Activated CD8-positive, alpha-beta T cell treated with anti-CD3 and anti-CD28 coated beads for 36 hours (primary cell): ENCODE data around the gene GSE1. TPM values are rescaled to one million over a fixed set of nuclear protein-coding genes. Genes with fewer than 3 reads are reported as not detected.

ENCODE experiments used
- ATAC-seq: fragments of 200-7000 bp; cut with Tn5 transposase; one replicate; pipeline ENCODE4 v1.10.0; 2021; ENCODE audit warnings: mild to moderate bottlenecking, moderate library complexity
- CTCF ChIA-PET: fragments of 350-600 bp; sonication (Branson Sonifier 250); formaldehyde crosslinking; loops from one replicate; lab custom pipeline; 2021; ENCODE audit warnings: antibody characterized with exemption; lab: Charles Lee
- POLR2A ChIA-PET: fragments of 350-600 bp; sonication (Branson Sonifier 250); formaldehyde crosslinking; loops from one replicate; lab custom pipeline; 2021; ENCODE audit warnings: antibody characterized with exemption; lab: Charles Lee
- DNase-seq: peaks from one replicate; pipeline ENCODE4 v3.0.0-alpha.2; 2020
- H3K27ac Mint-ChIP-seq: one replicate; pipeline ENCODE4 v1.8.0; 2021; ENCODE audit warnings: mild to moderate bottlenecking, mixed read lengths
- H3K27me3 Mint-ChIP-seq: one replicate; pipeline ENCODE4 v1.8.0; 2021; ENCODE audit warnings: mixed read lengths
- H3K36me3 Mint-ChIP-seq: one replicate; pipeline ENCODE4 v1.8.0; 2021; ENCODE audit warnings: low read depth, mixed read lengths
- H3K4me1 Mint-ChIP-seq: one replicate; pipeline ENCODE4 v1.8.0; 2021; ENCODE audit warnings: low read depth, mixed read lengths
- H3K4me3 Mint-ChIP-seq: one replicate; pipeline ENCODE4 v1.8.0; 2021; ENCODE audit warnings: mild to moderate bottlenecking, moderate library complexity, mixed read lengths
- H3K9me3 Mint-ChIP-seq: one replicate; pipeline ENCODE4 v1.8.0; 2021; ENCODE audit warnings: mixed read lengths
- CTCF ChIP-seq: fragments of 200-600 bp; IDR thresholded peaks from one replicate; pipeline ENCODE4 v1.8.0; 2022; ENCODE audit warnings: antibody characterized with exemption, mild to moderate bottlenecking
- intact Hi-C: fragments of 100-400 bp; cut with micrococcal nuclease; formaldehyde crosslinking; loops from one replicate; pipeline ENCODE4 v1.10.0; 2022
- total RNA-seq, 2 experiments: library from RNA; stranded (reverse); gene quantifications; one replicate each; pipeline ENCODE4 v1.2.3, GENCODE V29; 2021

The GSE1 gene
- total RNA-seq, 2 experiments from 2014 or later, result 33.6 to 34.5 TPM

GRCh38 chr16:85610446-85611193 is 2.5 kb upstream of the GSE1 start:
- ChIA-PET POLR2A (interaction anchor here (1.0 to 2.1 kb wide), 6 partner anchors 29 to 195 kb away, joined by 3 to 12 read pairs (median 4); no protein-coding TSS in a partner anchor), CTCF (interaction anchor here (0.6 to 5.0 kb wide), 33 partner anchors 9 to 365 kb away, joined by 3 to 46 read pairs (median 4); no protein-coding TSS in a partner anchor)
- ATAC-seq, result peak; percentile 67
- DNase-seq, result peak; percentile 94
- peak overlapping the region; percentile 63 for H3K4me3 Mint-ChIP-seq
- peaks cover 47% of the 10 kb centered on the region for H3K4me1 Mint-ChIP-seq
- H3K27ac Mint-ChIP-seq, result peak overlapping the region; percentile 72
- no peaks in the 10 kb centered on the region for H3K27me3 Mint-ChIP-seq
- H3K36me3 Mint-ChIP-seq, result no peaks in the 10 kb centered on the region
- no peaks in the 10 kb centered on the region for H3K9me3 Mint-ChIP-seq
- intact Hi-C loops, result loop anchor here (5.0 kb wide), 1 partner anchor 188 kb away; no protein-coding TSS in a partner anchor
- TF ChIP-seq CTCF, result peak; percentile 98

GRCh38 chr16:85611194-85611443 is 2.0 kb upstream of the GSE1 start:
- H3K27ac Mint-ChIP-seq, result peak overlapping the region; percentile 72
- no peaks in the 10 kb centered on the region for H3K27me3 Mint-ChIP-seq
- no peaks in the 10 kb centered on the region for H3K9me3 Mint-ChIP-seq
- no peaks in the 10 kb centered on the region for H3K36me3 Mint-ChIP-seq
- peak overlapping the region; percentile 63 for H3K4me3 Mint-ChIP-seq
- intact Hi-C loops, result loop anchor here (5.0 kb wide), 1 partner anchor 189 kb away; no protein-coding TSS in a partner anchor
- ChIA-PET CTCF (interaction anchor here (0.6 to 5.0 kb wide), 27 partner anchors 9 to 303 kb away, joined by 3 to 46 read pairs (median 4); no protein-coding TSS in a partner anchor), POLR2A (interaction anchor here (1.0 to 2.1 kb wide), 6 partner anchors 29 to 195 kb away, joined by 3 to 12 read pairs (median 4); no protein-coding TSS in a partner anchor)
- peaks cover 49% of the 10 kb centered on the region for H3K4me1 Mint-ChIP-seq
- DNase-seq (no peak), ATAC-seq (no peak)
- TF ChIP-seq CTCF, result no peak

- Mint-ChIP-seq H3K9me3 (no peaks in the 10 kb centered on the region), H3K36me3 (no peaks in the 10 kb centered on the region), H3K27me3 (no peaks in the 10 kb centered on the region), H3K27ac (no peak overlapping the region), H3K4me1 (peaks cover 50% of the 10 kb centered on the region), H3K4me3 (peak overlapping the region; percentile 70)
- ChIA-PET POLR2A (interaction anchor here (1.0 to 5.8 kb wide), 6 partner anchors 42 to 303 kb away, joined by 3 to 52 read pairs (median 4); no protein-coding TSS in a partner anchor), CTCF (interaction anchor here (0.7 to 5.0 kb wide), 14 partner anchors 39 to 221 kb away, joined by 3 to 46 read pairs (median 5); no protein-coding TSS in a partner anchor)
- no peak for TF ChIP-seq CTCF
- intact Hi-C loops, result loop anchor here (2.0 to 5.0 kb wide), 2 partner anchors 53 to 189 kb away; no protein-coding TSS in a partner anchor
- DNase-seq, result peak; percentile 67
- peak; percentile 4 for ATAC-seq
Measured at GRCh38 chr16:85611444-85612190, 1.5 kb upstream of the GSE1 start.

GRCh38 chr16:85612191-85612800 is 826 bp upstream of the GSE1 start:
- ChIA-PET CTCF (interaction anchor here (0.7 to 5.0 kb wide), 4 partner anchors 57 to 164 kb away, joined by 3 to 46 read pairs (median 3); no protein-coding TSS in a partner anchor), POLR2A (interaction anchor here (1.2 to 5.8 kb wide), 2 partner anchors 59 to 303 kb away, joined by 3 to 52 read pairs; no protein-coding TSS in a partner anchor)
- no peak for TF ChIP-seq CTCF
- ATAC-seq (peak; percentile 3), DNase-seq (peak; percentile 65)
- intact Hi-C loops, result loop anchor here (2.0 to 5.0 kb wide), 2 partner anchors 53 to 190 kb away; no protein-coding TSS in a partner anchor
- no peaks in the 10 kb centered on the region for H3K36me3 Mint-ChIP-seq
- no peaks in the 10 kb centered on the region for H3K27me3 Mint-ChIP-seq
- H3K4me1 Mint-ChIP-seq, result peaks cover 54% of the 10 kb centered on the region
- no peaks in the 10 kb centered on the region for H3K9me3 Mint-ChIP-seq
- peak overlapping the region; percentile 63 for H3K27ac Mint-ChIP-seq
- H3K4me3 Mint-ChIP-seq, result peak overlapping the region; percentile 70
